SK-N-SH (cell line): Measurements from ENCODE around the gene DCXR. TPM values are rescaled to one million over a fixed set of nuclear protein-coding genes. Genes with fewer than 3 reads are reported as not detected.

Experiments used
- CTCF ChIA-PET: fragments of 300-600, 350-600 bp; formaldehyde crosslinking; extraction: SDS; loops from one replicate; lab custom pipeline; 2021; lab: Yijun Ruan, JAX
- POLR2A ChIA-PET: fragments of 350-600 bp; sonication (Branson Sonifier 250); formaldehyde crosslinking; extraction: SDS; loops from one replicate; lab custom pipeline; 2020; ENCODE audit warnings: antibody characterized with exemption, inconsistent platforms; lab: Yijun Ruan, JAX
- DNase-seq: peaks from one replicate; pipeline ENCODE4 v3.0.0; 2012
- H2AFZ ChIP-seq: fragments of 200-600 bp; sonication (generic); 2 replicates; pipeline ENCODE4 v1.8.1; 2016; ENCODE audit warnings: antibody characterized with exemption, mild to moderate bottlenecking, low read depth
- H3F3A ChIP-seq: fragments of 200-600 bp; sonication (generic); replicated peaks from 2 replicates; pipeline ENCODE3; 2016; ENCODE audit warnings: antibody characterized with exemption, mild to moderate bottlenecking; ENCODE audit not compliant: insufficient read depth
- H3K27ac ChIP-seq, 2 experiments: fragments of 200-500 bp in 1 of 2; fragments of 200-600 bp in 1 of 2; sonication (Bioruptor generic) in 1 of 2; sonication (generic), shearing (Covaris generic) in 1 of 2; 2 replicates each; pipeline versions ENCODE4 v1.5.1 to v1.6.1; 2014 to 2016; ENCODE audit warnings: low read depth in 2 of 2, inconsistent platforms in 1 of 2, low read length in 1 of 2, mild to moderate bottlenecking in 1 of 2, mixed read lengths in 1 of 2
- H3K27me3 ChIP-seq: fragments of 200-600 bp; sonication (generic), shearing (Covaris generic); 2 replicates; pipeline ENCODE4 v1.6.1; 2016; ENCODE audit warnings: mixed run types; ENCODE audit not compliant: insufficient read depth
- H3K36me3 ChIP-seq, 2 experiments: fragments of 200-500 bp in 1 of 2; fragments of 200-600 bp in 1 of 2; sonication (Bioruptor generic) in 1 of 2; sonication (generic) in 1 of 2; replicated peaks in 1 of 2; 2 replicates each; pipeline versions ENCODE3 to v1.5.1; 2014 to 2016; ENCODE audit warnings: low read length in 1 of 2, mild to moderate bottlenecking in 1 of 2; ENCODE audit not compliant: insufficient read depth in 2 of 2, control insufficient read depth in 1 of 2
- H3K4me1 ChIP-seq, 2 experiments: fragments of 200-500 bp in 1 of 2; fragments of 200-600 bp in 1 of 2; sonication (Bioruptor generic) in 1 of 2; sonication (generic), shearing (Covaris generic) in 1 of 2; 2 replicates each; pipeline versions ENCODE4 v1.5.1 to v1.6.1; 2014 to 2016; ENCODE audit warnings: low read depth in 1 of 2, low read length in 1 of 2, mixed run types in 1 of 2; ENCODE audit not compliant: insufficient read depth in 2 of 2, control insufficient read depth in 1 of 2
- H3K4me2 ChIP-seq: fragments of 200-600 bp; sonication (generic), shearing (Covaris generic); 2 replicates; pipeline ENCODE4 v1.6.1; 2017; ENCODE audit warnings: mixed run types
- H3K4me3 ChIP-seq, 2 experiments: fragments of 200-500 bp in 1 of 2; fragments of 200-600 bp in 1 of 2; sonication (Bioruptor generic) in 1 of 2; sonication (generic), shearing (Covaris generic) in 1 of 2; 2 replicates each; pipeline versions ENCODE4 v1.5.1 to v1.8.1; 2014 to 2016; ENCODE audit warnings: low read depth in 2 of 2, inconsistent platforms in 1 of 2, low read length in 1 of 2, mild to moderate bottlenecking in 1 of 2, mixed read lengths in 1 of 2, moderate library complexity in 1 of 2
- H3K79me2 ChIP-seq: fragments of 200-600 bp; sonication (generic); 2 replicates; pipeline ENCODE4 v1.8.1; 2017; ENCODE audit warnings: mild to moderate bottlenecking; ENCODE audit not compliant: insufficient read depth
- H3K9ac ChIP-seq: fragments of 200-600 bp; sonication (generic); 2 replicates; pipeline ENCODE4 v1.6.1; 2017; ENCODE audit warnings: mixed run types
- H3K9me2 ChIP-seq: fragments of 200-600 bp; sonication (generic); 2 replicates; pipeline ENCODE4 v1.6.1; 2017; ENCODE audit warnings: mixed run types
- H3K9me3 ChIP-seq: fragments of 200-600 bp; sonication (generic); 2 replicates; pipeline ENCODE4 v1.6.1; 2017; ENCODE audit warnings: mixed run types, mild to moderate bottlenecking, moderate library complexity
- H4K20me1 ChIP-seq: fragments of 200-600 bp; sonication (generic); 2 replicates; pipeline ENCODE4 v1.6.1; 2017; ENCODE audit warnings: mild to moderate bottlenecking, mixed run types; ENCODE audit not compliant: insufficient read depth
- CHD2 ChIP-seq: fragments of 150-350 bp; IDR thresholded peaks from 2 replicates; pipeline ENCODE4 v1.6.1; 2018; ENCODE audit warnings: low read length; ENCODE audit not compliant: partially characterized antibody
- CTCF ChIP-seq: fragments of 200-600 bp; sonication (generic); IDR thresholded peaks from 2 replicates; pipeline ENCODE4 v1.6.1; 2017; ENCODE audit warnings: antibody characterized with exemption, mild to moderate bottlenecking, moderate library complexity
- EP300 ChIP-seq, 2 experiments: IDR thresholded peaks; 2 replicates each; pipeline versions ENCODE4 v1.4.0 to v1.6.1; 2012; ENCODE audit warnings: borderline replicate concordance in 1 of 2, low read depth in 1 of 2, low read length in 1 of 2
- FOXJ3 ChIP-seq: sonication (generic); formaldehyde crosslinking; IDR thresholded peaks from 2 replicates; pipeline ENCODE4 v1.5.1; 2020; ENCODE audit warnings: mild to moderate bottlenecking, missing genetic modification reagents
- FOXM1 ChIP-seq: IDR thresholded peaks from 2 replicates; pipeline ENCODE4 v1.4.0; 2012; ENCODE audit warnings: low read depth, mild to moderate bottlenecking
- GATA2 ChIP-seq: sonication (generic); formaldehyde crosslinking; IDR thresholded peaks from 2 replicates; pipeline ENCODE4 v1.5.0; 2020; ENCODE audit warnings: mild to moderate bottlenecking, missing genetic modification reagents
- JUND ChIP-seq: IDR thresholded peaks from 2 replicates; pipeline ENCODE4 v1.4.0; 2012
- MAX ChIP-seq: IDR thresholded peaks from 2 replicates; pipeline ENCODE4 v1.4.0; 2012; ENCODE audit warnings: low read depth
- MEF2A ChIP-seq: IDR thresholded peaks from 2 replicates; pipeline ENCODE4 v1.4.0; 2012; ENCODE audit warnings: low read depth, borderline replicate concordance
- NFIC ChIP-seq: IDR thresholded peaks from 2 replicates; pipeline ENCODE4 v1.4.0; 2012; ENCODE audit warnings: borderline replicate concordance
- NRF1 ChIP-seq: IDR thresholded peaks from 2 replicates; pipeline ENCODE4 v1.6.1; 2012; ENCODE audit warnings: low read depth, mild to moderate bottlenecking, low read length
- POLR2AphosphoS5 ChIP-seq: IDR thresholded peaks from 2 replicates; pipeline ENCODE4 v1.6.1; 2012; ENCODE audit warnings: low read depth, low read length
- REST ChIP-seq: IDR thresholded peaks from 2 replicates; pipeline ENCODE4 v1.6.1; 2012; ENCODE audit warnings: mild to moderate bottlenecking, low read depth, low read length, moderate library complexity
- RFX5 ChIP-seq: IDR thresholded peaks from 2 replicates; pipeline ENCODE4 v1.6.1; 2012; ENCODE audit warnings: mild to moderate bottlenecking, improper control_type of control experiment, low read length
- RXRA ChIP-seq: IDR thresholded peaks from 2 replicates; pipeline ENCODE4 v1.4.0; 2012; ENCODE audit warnings: low read depth, mild to moderate bottlenecking, borderline replicate concordance
- SIN3A ChIP-seq: IDR thresholded peaks from 2 replicates; pipeline ENCODE4 v1.6.1; 2012; ENCODE audit warnings: low read depth, mild to moderate bottlenecking, low read length, moderate library complexity, borderline replicate concordance
- TCF12 ChIP-seq: IDR thresholded peaks from 2 replicates; pipeline ENCODE4 v1.4.0; 2012
- TEAD4 ChIP-seq: IDR thresholded peaks from 2 replicates; pipeline ENCODE4 v1.4.0; 2012; ENCODE audit warnings: mild to moderate bottlenecking, borderline replicate concordance; ENCODE audit not compliant: insufficient read depth
- USF2 ChIP-seq: fragments of 150-350 bp; IDR thresholded peaks from 2 replicates; pipeline ENCODE4 v1.6.1; 2017; ENCODE audit warnings: antibody characterized with exemption, low read length, low read depth, borderline replicate concordance
- YY1 ChIP-seq: IDR thresholded peaks from 2 replicates; pipeline ENCODE4 v1.4.0; 2012; ENCODE audit warnings: low read depth, mild to moderate bottlenecking
- WGBS: methylation state at CpG from one replicate; pipeline ENCODE4 v1.1.6; 2017; ENCODE audit warnings: low lambda C conversion rate; 5-methylcytosine and 5-hydroxymethylcytosine counted together
- polyA plus RNA-seq, 3 experiments: library from polyadenylated mRNA; depleted of rRNA; stranded (reverse); fragments of >200 nt; gene quantifications; 2 replicates each; pipeline ENCODE4 v1.2.3, GENCODE V29; 2012

The DCXR gene
- polyA plus RNA-seq, 1 of the 3 experiments (the other 2 are of a cell fraction): 190 TPM

- no peak for DNase-seq
- no peaks in the 10 kb centered on the region for H4K20me1 ChIP-seq
- no peak overlapping the region for H2AFZ ChIP-seq
- no peaks in the 10 kb centered on the region for H3K9me2 ChIP-seq
- WGBS: 92% methylated on average over 13 of the region's 16 CpGs
- H3K4me3 ChIP-seq: no peak overlapping the region
- CTCF ChIA-PET: interaction anchor here (0.8 to 2.1 kb wide), 4 partner anchors 11 to 84 kb away, joined by 3 to 11 read pairs (median 6); no protein-coding TSS in a partner anchor
- H3K36me3 ChIP-seq: peaks cover 5 to 19% of the 10 kb centered on the region in 2 experiments
- H3K79me2 ChIP-seq: no peaks in the 10 kb centered on the region
- H3K4me2 ChIP-seq: no peak overlapping the region
- TF ChIP-seq JUND (no peak), USF2 (no peak), NFIC (no peak), MEF2A (no peak), CHD2 (no peak), CTCF (no peak)
- no peak overlapping the region for H3K9ac ChIP-seq
- H3K4me1 ChIP-seq: peaks cover 0 to 5% of the 10 kb centered on the region in 2 experiments; a peak in 1 of 4 replicates
- no peaks in the 10 kb centered on the region for H3K27me3 ChIP-seq
- peaks cover 5% of the 10 kb centered on the region for H3F3A ChIP-seq
- POLR2A ChIA-PET: no interaction called here
- H3K9me3 ChIP-seq: no peaks in the 10 kb centered on the region
- H3K27ac ChIP-seq: no peak overlapping the region
Measured at GRCh38 chr17:82043507-82043906, 6.0 kb upstream of the DCXR start.

GRCh38 chr17:82042649-82043048 lies 5.2 kb upstream of the DCXR start:
- Histone ChIP-seq H3F3A (peaks cover 5% of the 10 kb centered on the region), H3K9ac (no peak overlapping the region), H3K27ac (no peak overlapping the region), H3K4me1 (peaks cover 0 to 8% of the 10 kb centered on the region in 2 experiments; a peak in 1 of 4 replicates), H3K79me2 (no peaks in the 10 kb centered on the region), H3K9me3 (no peaks in the 10 kb centered on the region), H3K36me3 (peaks cover 5 to 10% of the 10 kb centered on the region in 2 experiments), H3K9me2 (no peaks in the 10 kb centered on the region), H3K4me3 (no peak overlapping the region), H3K27me3 (no peaks in the 10 kb centered on the region), H3K4me2 (no peak overlapping the region), H4K20me1 (no peaks in the 10 kb centered on the region), H2AFZ (no peak overlapping the region)
- ChIA-PET POLR2A (no interaction called here), CTCF (interaction anchor here (1.0 to 2.1 kb wide), 3 partner anchors 12 to 83 kb away, joined by 3 to 11 read pairs (median 8); no protein-coding TSS in a partner anchor)
- DNase-seq: no peak
- WGBS: 55% methylated on average over 9 of the region's 9 CpGs
- no peak for TF ChIP-seq EP300 (IDR thresholded peaks at IDR 0.05; ENCODE audit: borderline replicate concordance in 1 of 2, low read depth in 1 of 2, low read length in 1 of 2)
- TF ChIP-seq MEF2A: no peak
- TF ChIP-seq RFX5: no peak
- no peak for TF ChIP-seq MAX
- no peak for TF ChIP-seq FOXJ3
- TF ChIP-seq GATA2 (CRISPR knock-in tag): no peak
- no peak for TF ChIP-seq TEAD4
- TF ChIP-seq YY1: no peak
- no peak for TF ChIP-seq SIN3A
- TF ChIP-seq FOXM1: no peak
- no peak for TF ChIP-seq RXRA
- no peak for TF ChIP-seq CHD2
- no peak for TF ChIP-seq CTCF
- TF ChIP-seq TCF12: no peak
- no peak for TF ChIP-seq POLR2AphosphoS5
- TF ChIP-seq NRF1: no peak
- no peak for TF ChIP-seq REST
